HEK293T (cell line): ENCODE measurements around the gene LUC7L.
"Not testable (repeated sequence)": the region's sequence is repeated elsewhere in the genome, so short reads cannot be mapped to it uniquely, and the experiment has no call there.

ENCODE experiments used
- CTCF ChIA-PET: fragments of 350-600 bp; formaldehyde crosslinking; extraction: SDS; loops from one replicate; lab custom pipeline; 2021; ENCODE audit warnings: antibody characterized with exemption, inconsistent platforms; lab: Yijun Ruan, JAX
- POLR2A ChIA-PET: fragments of 350-600 bp; formaldehyde crosslinking; extraction: SDS; loops from one replicate; lab custom pipeline; 2020; ENCODE audit warnings: antibody characterized with exemption, inconsistent platforms; lab: Yijun Ruan, JAX
- DNase-seq: peaks from one replicate; pipeline ENCODE4 v3.0.0; 2012; ENCODE audit warnings: mixed read lengths; ENCODE audit errors: extremely low spot score
- ARNT ChIP-seq: fragments of 450-650 bp; IDR thresholded peaks from 2 replicates; pipeline ENCODE4 v1.6.1; 2017; ENCODE audit warnings: mild to moderate bottlenecking
- BHLHE40 ChIP-seq: fragments of 450-650 bp; IDR thresholded peaks from 2 replicates; pipeline ENCODE4 v1.6.1; 2016; ENCODE audit warnings: mild to moderate bottlenecking, moderate library complexity, borderline replicate concordance
- CTBP1 ChIP-seq: fragments of 450-650 bp; IDR thresholded peaks from 2 replicates; pipeline ENCODE4 v1.6.1; 2016; ENCODE audit warnings: borderline replicate concordance
- ELF4 ChIP-seq: fragments of 450-650 bp; IDR thresholded peaks from 2 replicates; pipeline ENCODE4 v1.6.1; 2017; ENCODE audit warnings: antibody characterized with exemption
- FOXA1 ChIP-seq: fragments of 450-650 bp; IDR thresholded peaks from 2 replicates; pipeline ENCODE4 v1.6.1; 2016; ENCODE audit warnings: mild to moderate bottlenecking
- FOXK2 ChIP-seq: fragments of 450-650 bp; IDR thresholded peaks from 2 replicates; pipeline ENCODE4 v1.6.1; 2016; ENCODE audit warnings: mild to moderate bottlenecking
- FOXM1 ChIP-seq: fragments of 450-650 bp; IDR thresholded peaks from 2 replicates; pipeline ENCODE4 v1.6.1; 2017; ENCODE audit warnings: mild to moderate bottlenecking, borderline replicate concordance
- HDGF ChIP-seq: fragments of 450-650 bp; IDR thresholded peaks from 2 replicates; pipeline ENCODE4 v1.6.1; 2017; ENCODE audit warnings: antibody characterized with exemption, borderline replicate concordance
- L3MBTL2 ChIP-seq: fragments of 450-650 bp; conservative IDR thresholded peaks from 2 replicates; pipeline ENCODE4 v1.6.1; 2016; ENCODE audit warnings: mild to moderate bottlenecking
- LEF1 ChIP-seq: fragments of 450-650 bp; IDR thresholded peaks from 2 replicates; pipeline ENCODE4 v1.6.1; 2017; ENCODE audit warnings: mild to moderate bottlenecking, borderline replicate concordance
- NFRKB ChIP-seq: fragments of 450-650 bp; IDR thresholded peaks from 2 replicates; pipeline ENCODE4 v1.6.1; 2016; ENCODE audit warnings: mild to moderate bottlenecking, moderate library complexity
- PKNOX1 ChIP-seq: fragments of 450-650 bp; IDR thresholded peaks from 2 replicates; pipeline ENCODE4 v1.6.1; 2016
- SP1 ChIP-seq: fragments of 450-650 bp; IDR thresholded peaks from 2 replicates; pipeline ENCODE4 v1.6.1; 2017
- SUZ12 ChIP-seq: fragments of 450-650 bp; IDR thresholded peaks from 2 replicates; pipeline ENCODE4 v1.6.1; 2016; ENCODE audit warnings: mild to moderate bottlenecking
- TARDBP ChIP-seq: fragments of 450-650 bp; IDR thresholded peaks from 2 replicates; pipeline ENCODE4 v1.6.1; 2016
- ZNF384 ChIP-seq: fragments of 450-650 bp; IDR thresholded peaks from 2 replicates; pipeline ENCODE4 v1.6.1; 2016

The LUC7L gene

GRCh38 chr16:268141-269053 is 39.1 kb upstream of the LUC7L start:
- DNase-seq: no peak
- ChIA-PET POLR2A (no interaction called here), CTCF (no interaction called here)
- TF ChIP-seq FOXK2 (no peak), CTBP1 (no peak), ELF4 (no peak), FOXA1 (no peak), BHLHE40 (no peak), L3MBTL2 (no peak)

- DNase-seq, CTCF ChIA-PET, POLR2A ChIA-PET: not testable (repeated sequence)
Measured at GRCh38 chr16:267562-267961, 38.3 kb upstream of the LUC7L start.

- no peak for DNase-seq
- CTCF ChIA-PET: no interaction called here
- POLR2A ChIA-PET: no interaction called here
- TF ChIP-seq BHLHE40 (no peak), FOXM1 (no peak), LEF1 (no peak), FOXA1 (no peak), CTBP1 (no peak), FOXK2 (no peak), ARNT (no peak), HDGF (no peak), SP1 (no peak), ELF4 (no peak), TARDBP (no peak)
Measured at GRCh38 chr16:266258-267164, 37.3 kb upstream of the LUC7L start.

- no peak for TF ChIP-seq LEF1
- no peak for TF ChIP-seq SP1
- no peak for TF ChIP-seq SUZ12
- no peak for TF ChIP-seq CTBP1
- TF ChIP-seq PKNOX1: no peak
- TF ChIP-seq L3MBTL2: no peak
- no peak for TF ChIP-seq ARNT
- no peak for TF ChIP-seq TARDBP
- no peak for TF ChIP-seq FOXM1
- no peak for TF ChIP-seq ZNF384
- TF ChIP-seq FOXA1: no peak
- no peak for TF ChIP-seq HDGF
- no peak for TF ChIP-seq FOXK2
- TF ChIP-seq NFRKB: no peak
- TF ChIP-seq BHLHE40: no peak
- TF ChIP-seq ELF4: no peak
- no peak for DNase-seq
- ChIA-PET CTCF (no interaction called here), POLR2A (no interaction called here)
Measured at GRCh38 chr16:265711-266110, 36.5 kb upstream of the LUC7L start.

GRCh38 chr16:265002-265529 is 35.8 kb upstream of the LUC7L start:
- no peak for TF ChIP-seq SP1
- no peak for DNase-seq
- ChIA-PET POLR2A (no interaction called here), CTCF (no interaction called here)

GRCh38 chr16:264440-264951 is 35.2 kb upstream of the LUC7L start:
- TF ChIP-seq SP1 (no peak), FOXM1 (no peak), HDGF (no peak), PKNOX1 (no peak), FOXK2 (no peak), ARNT (no peak), BHLHE40 (no peak)
- CTCF ChIA-PET: no interaction called here
- DNase-seq: no peak
- POLR2A ChIA-PET: no interaction called here

- no peak for DNase-seq
- CTCF ChIA-PET: no interaction called here
- POLR2A ChIA-PET: interaction anchor here (0.8 kb wide), 1 partner anchor 15 kb away, joined by 3 read pairs; no protein-coding TSS in a partner anchor
- no peak for TF ChIP-seq CTBP1
- TF ChIP-seq ZNF384: no peak
- TF ChIP-seq SP1: no peak
- no peak for TF ChIP-seq NFRKB
- TF ChIP-seq FOXK2: no peak
- no peak for TF ChIP-seq ELF4
- no peak for TF ChIP-seq HDGF
- no peak for TF ChIP-seq TARDBP
- TF ChIP-seq LEF1: no peak
- TF ChIP-seq L3MBTL2: no peak
- TF ChIP-seq PKNOX1: no peak
Measured at GRCh38 chr16:263944-264343, 34.7 kb upstream of the LUC7L start.
